CD4-positive, alpha-beta T cell (primary cell): ENCODE measurements around the gene SPOPL. TPM values are rescaled to one million over a fixed set of nuclear protein-coding genes. Genes with fewer than 3 reads are reported as not detected.

Experiments
- ATAC-seq: fragments of 200-7000 bp; cut with Tn5 transposase; one replicate; pipeline ENCODE4 v1.10.0; 2022; ENCODE audit warnings: mild to moderate bottlenecking; ENCODE audit not compliant: poor library complexity
- CTCF ChIA-PET: fragments of 350-600 bp; sonication (Branson Sonifier 250); formaldehyde crosslinking; loops from one replicate; lab custom pipeline; 2021; ENCODE audit warnings: antibody characterized with exemption, inconsistent platforms; lab: Charles Lee
- POLR2A ChIA-PET: fragments of 350-600 bp; sonication (Branson Sonifier 250); formaldehyde crosslinking; loops from one replicate; lab custom pipeline; 2021; ENCODE audit warnings: antibody characterized with exemption, inconsistent platforms; lab: Charles Lee
- DNase-seq, 14 experiments: peaks; one replicate each; pipeline ENCODE4 v3.0.0-alpha.2; 2013 to 2020; ENCODE audit warnings: mixed read lengths in 2 of 14
- H3K27ac ChIP-seq, 2 donors: one replicate each; pipeline versions ENCODE4 v1.5.1 to v1.7.0; 2013; ENCODE audit warnings: low read length in 2 of 2, low read depth in 1 of 2, mild to moderate bottlenecking in 1 of 2
- H3K27me3 ChIP-seq, 2 experiments: 1 replicate in 1 of 2; 2 replicates in 1 of 2; pipeline versions ENCODE4 v1.6.1 to v1.7.0; 2013; ENCODE audit warnings: low read length in 2 of 2, control low read depth in 1 of 2, mild to moderate bottlenecking in 1 of 2, moderate library complexity in 1 of 2; ENCODE audit not compliant: insufficient read depth in 2 of 2, control insufficient read depth in 1 of 2
- H3K36me3 ChIP-seq: one replicate; pipeline ENCODE4 v1.6.1; 2013; ENCODE audit warnings: low read length, control low read depth; ENCODE audit not compliant: insufficient read depth
- H3K4me1 ChIP-seq: one replicate; pipeline ENCODE4 v1.6.1; 2013; ENCODE audit warnings: low read length, control low read depth; ENCODE audit not compliant: insufficient read depth
- H3K4me3 ChIP-seq: one replicate; pipeline ENCODE4 v1.5.1; 2013; ENCODE audit warnings: mild to moderate bottlenecking, low read length, moderate library complexity
- H3K9me3 ChIP-seq, 2 experiments: 1 replicate in 1 of 2; 2 replicates in 1 of 2; pipeline versions ENCODE4 v1.6.1 to v1.7.0; 2013; ENCODE audit warnings: low read length in 2 of 2, mild to moderate bottlenecking in 2 of 2, control low read depth in 1 of 2, moderate library complexity in 1 of 2; ENCODE audit not compliant: control insufficient read depth in 1 of 2, insufficient read depth in 1 of 2
- H3K27ac Mint-ChIP-seq: one replicate; pipeline ENCODE4 v1.8.0; 2020; ENCODE audit warnings: mixed read lengths
- H3K27me3 Mint-ChIP-seq: one replicate; pipeline ENCODE4 v1.8.0; 2021; ENCODE audit warnings: mixed read lengths
- H3K36me3 Mint-ChIP-seq: one replicate; pipeline ENCODE4 v1.8.0; 2021; ENCODE audit warnings: low read depth, mixed read lengths
- H3K4me1 Mint-ChIP-seq: one replicate; pipeline ENCODE4 v1.8.0; 2021; ENCODE audit warnings: low read depth, mixed read lengths
- H3K4me3 Mint-ChIP-seq: one replicate; pipeline ENCODE4 v1.8.0; 2020; ENCODE audit warnings: mild to moderate bottlenecking, mixed read lengths
- H3K9me3 Mint-ChIP-seq: one replicate; pipeline ENCODE4 v1.8.0; 2020; ENCODE audit warnings: mixed read lengths
- intact Hi-C, 2 experiments: fragments of 100-400 bp; cut with DNase I in 1 of 2; cut with micrococcal nuclease in 1 of 2; formaldehyde crosslinking; loops; one replicate each; pipeline versions ENCODE4 v1.15.1 to v1.9.0; 2023 to 2025; cut with DNase I, micrococcal nuclease
- total RNA-seq, 174 experiments: library from RNA in 2 of 174; stranded (reverse) in 2 of 174; gene quantifications; one replicate each; pipeline ENCODE4 v1.2.3 and lab custom pipeline; 2021 to 2026
- TF ChIP-seq, protein P1 (sequence below): fragments of 200-600 bp; IDR thresholded peaks from one replicate; pipeline ENCODE4 v1.8.0; 2022; ENCODE audit warnings: antibody characterized with exemption, mild to moderate bottlenecking

SPOPL gene
- total RNA-seq, 2 experiments from 2014 or later: 12.0 to 13.2 TPM

- Histone ChIP-seq H3K27ac (no peak overlapping the region), H3K4me3 (peak overlapping the region; percentile 72), H3K36me3 (no peaks in the 10 kb centered on the region), H3K9me3 (no peaks in the 10 kb centered on the region), H3K4me1 (peaks cover 22% of the 10 kb centered on the region), H3K27me3 (no peaks in the 10 kb centered on the region)
- Mint-ChIP-seq H3K27me3 (no peaks in the 10 kb centered on the region), H3K36me3 (peaks cover 14% of the 10 kb centered on the region), H3K9me3 (no peaks in the 10 kb centered on the region), H3K27ac (no peak overlapping the region), H3K4me3 (peak overlapping the region; percentile 79), H3K4me1 (peaks cover 58% of the 10 kb centered on the region)
- no peak for ATAC-seq
- POLR2A ChIA-PET: no interaction called here
- CTCF ChIA-PET: no interaction called here
- peak in 3 of 14 experiments; percentile 26 to 30 (median 27) for DNase-seq
- TF ChIP-seq, protein P1, sequence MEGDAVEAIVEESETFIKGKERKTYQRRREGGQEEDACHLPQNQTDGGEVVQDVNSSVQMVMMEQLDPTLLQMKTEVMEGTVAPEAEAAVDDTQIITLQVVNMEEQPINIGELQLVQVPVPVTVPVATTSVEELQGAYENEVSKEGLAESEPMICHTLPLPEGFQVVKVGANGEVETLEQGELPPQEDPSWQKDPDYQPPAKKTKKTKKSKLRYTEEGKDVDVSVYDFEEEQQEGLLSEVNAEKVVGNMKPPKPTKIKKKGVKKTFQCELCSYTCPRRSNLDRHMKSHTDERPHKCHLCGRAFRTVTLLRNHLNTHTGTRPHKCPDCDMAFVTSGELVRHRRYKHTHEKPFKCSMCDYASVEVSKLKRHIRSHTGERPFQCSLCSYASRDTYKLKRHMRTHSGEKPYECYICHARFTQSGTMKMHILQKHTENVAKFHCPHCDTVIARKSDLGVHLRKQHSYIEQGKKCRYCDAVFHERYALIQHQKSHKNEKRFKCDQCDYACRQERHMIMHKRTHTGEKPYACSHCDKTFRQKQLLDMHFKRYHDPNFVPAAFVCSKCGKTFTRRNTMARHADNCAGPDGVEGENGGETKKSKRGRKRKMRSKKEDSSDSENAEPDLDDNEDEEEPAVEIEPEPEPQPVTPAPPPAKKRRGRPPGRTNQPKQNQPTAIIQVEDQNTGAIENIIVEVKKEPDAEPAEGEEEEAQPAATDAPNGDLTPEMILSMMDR: no peak
- intact Hi-C loops: no loop called here
These were observed 3.1 kb downstream of the SPOPL start for GRCh38 chr2:138504546-138505235.

GRCh38 chr2:138507267-138507666 lies 5.7 kb downstream of the SPOPL start:
- Histone ChIP-seq H3K4me1 (peaks cover 12% of the 10 kb centered on the region), H3K9me3 (no peaks in the 10 kb centered on the region), H3K36me3 (no peaks in the 10 kb centered on the region), H3K27ac (no peak overlapping the region), H3K4me3 (no peak overlapping the region), H3K27me3 (no peaks in the 10 kb centered on the region)
- Mint-ChIP-seq H3K27me3 (no peaks in the 10 kb centered on the region), H3K9me3 (peaks cover 2% of the 10 kb centered on the region), H3K27ac (no peak overlapping the region), H3K4me3 (no peak overlapping the region), H3K36me3 (peaks cover 19% of the 10 kb centered on the region), H3K4me1 (peaks cover 59% of the 10 kb centered on the region)
- TF ChIP-seq, protein P1: no peak
- intact Hi-C loops: no loop called here
- no peak for DNase-seq
- CTCF ChIA-PET: interaction anchor here (1.0 kb wide), 1 partner anchor 9 kb away, joined by 3 read pairs; no protein-coding TSS in a partner anchor
- POLR2A ChIA-PET: no interaction called here
- ATAC-seq: no peak

GRCh38 chr2:138510319-138510718 lies 8.7 kb downstream of the SPOPL start:
- no peak overlapping the region for H3K4me3 Mint-ChIP-seq
- H3K27me3 Mint-ChIP-seq: no peaks in the 10 kb centered on the region
- peaks cover 2% of the 10 kb centered on the region for H3K9me3 Mint-ChIP-seq
- ChIA-PET CTCF (interaction anchor here (2.0 kb wide), 1 partner anchor 10 kb away, joined by 4 read pairs; no protein-coding TSS in a partner anchor), POLR2A (no interaction called here)
- DNase-seq (no peak), ATAC-seq (no peak)
- TF ChIP-seq, protein P1: no peak
- no peaks in the 10 kb centered on the region for H3K9me3 ChIP-seq
- H3K36me3 Mint-ChIP-seq: peaks cover 11% of the 10 kb centered on the region
- no peak overlapping the region for H3K27ac Mint-ChIP-seq
- H3K4me3 ChIP-seq: no peak overlapping the region
- H3K27me3 ChIP-seq: no peaks in the 10 kb centered on the region
- H3K4me1 ChIP-seq: peaks cover 3% of the 10 kb centered on the region
- intact Hi-C loops: no loop called here
- H3K27ac ChIP-seq: no peak overlapping the region
- peaks cover 50% of the 10 kb centered on the region for H3K4me1 Mint-ChIP-seq
- H3K36me3 ChIP-seq: no peaks in the 10 kb centered on the region
